Measurements from ENCODE around the gene NHP2. TPM values are rescaled to one million over a fixed set of nuclear protein-coding genes. Genes with fewer than 3 reads are reported as not detected.
A peak's percentile ranks its signal among the peaks of the same experiment; 100 is the strongest.

Gene NHP2
- total RNA-seq, 2 experiments from 2014 or later: 349 to 354 TPM

- H3K4me1 Mint-ChIP-seq: peaks cover 30% of the 10 kb centered on the region
- no peaks in the 10 kb centered on the region for H3K27me3 Mint-ChIP-seq
- no peak for DNase-seq
- peak overlapping the region; percentile 87 for H3K27ac Mint-ChIP-seq
- H3K36me3 Mint-ChIP-seq: peaks cover 13% of the 10 kb centered on the region
- peak overlapping the region; percentile 89 for H3K4me3 Mint-ChIP-seq
- no peaks in the 10 kb centered on the region for H3K9me3 Mint-ChIP-seq
Measured at GRCh38 chr5:178115814-178116142, 37.9 kb downstream of the NHP2 start.

- H3K9me3 Mint-ChIP-seq: no peaks in the 10 kb centered on the region
- peaks cover 27% of the 10 kb centered on the region for H3K4me1 Mint-ChIP-seq
- peak; percentile 24 for DNase-seq
- H3K4me3 Mint-ChIP-seq: peak overlapping the region; percentile 89
- peaks cover 13% of the 10 kb centered on the region for H3K36me3 Mint-ChIP-seq
- no peaks in the 10 kb centered on the region for H3K27me3 Mint-ChIP-seq
- H3K27ac Mint-ChIP-seq: peak overlapping the region; percentile 87
Measured at GRCh38 chr5:178115136-178115813, 38.4 kb downstream of the NHP2 start.

- peak overlapping the region; percentile 89 for H3K4me3 Mint-ChIP-seq
- H3K27me3 Mint-ChIP-seq: no peaks in the 10 kb centered on the region
- peak overlapping the region; percentile 87 for H3K27ac Mint-ChIP-seq
- peak; percentile 50 for DNase-seq
- H3K36me3 Mint-ChIP-seq: peaks cover 13% of the 10 kb centered on the region
- H3K4me1 Mint-ChIP-seq: peaks cover 27% of the 10 kb centered on the region
- no peaks in the 10 kb centered on the region for H3K9me3 Mint-ChIP-seq
Measured at GRCh38 chr5:178114325-178115135, 39.2 kb downstream of the NHP2 start.

GRCh38 chr5:178113841-178114324 lies 39.8 kb downstream of the NHP2 start:
- Mint-ChIP-seq H3K4me3 (peak overlapping the region; percentile 89), H3K27me3 (no peaks in the 10 kb centered on the region), H3K9me3 (no peaks in the 10 kb centered on the region), H3K4me1 (peaks cover 27% of the 10 kb centered on the region), H3K36me3 (peaks cover 13% of the 10 kb centered on the region), H3K27ac (peak overlapping the region; percentile 87)
- DNase-seq: peak; percentile 53

DNA sequence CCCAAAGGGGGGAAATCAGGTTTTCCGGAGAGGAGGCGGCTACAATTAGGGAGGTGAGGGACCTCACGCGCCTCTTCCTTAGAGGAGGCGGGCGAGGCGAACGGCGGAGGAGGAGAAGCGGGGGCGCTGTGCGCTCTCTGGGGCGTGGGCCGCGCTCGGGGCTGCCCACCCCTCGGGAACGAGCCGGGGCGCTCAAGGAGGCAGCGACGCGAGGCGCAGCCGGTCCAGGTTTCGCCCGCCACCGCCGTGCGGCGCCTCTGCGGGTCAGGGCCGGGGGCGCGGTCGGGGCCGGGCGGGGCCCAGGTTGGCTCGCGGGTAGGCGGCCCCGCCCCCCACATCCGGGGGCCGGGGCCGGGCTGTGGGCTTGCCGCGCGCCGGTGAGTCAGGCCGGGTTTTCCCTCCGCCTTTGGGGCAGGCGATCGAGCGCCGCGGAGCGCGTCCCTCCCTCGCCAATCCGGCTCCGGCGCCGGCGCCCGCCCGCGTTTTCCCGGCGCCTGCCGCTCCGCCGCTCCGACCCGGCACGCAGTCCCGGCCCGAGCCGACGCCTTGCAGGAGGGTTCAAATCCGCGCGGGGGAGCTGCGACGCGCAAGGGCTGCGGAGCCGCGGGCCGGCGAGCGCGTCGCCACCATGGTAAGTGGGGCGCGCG lies 40.4 kb downstream of the NHP2 start, which contains the start of gene N4BP3:
TSS of gene N4BP3 (plus strand) at position 392 of the 647 bp plus-strand sequence. CDS start 6,052 bp downstream, outside the sequence.
- peak within 1 kb of the TSS; percentile 89 for H3K4me3 Mint-ChIP-seq
- peaks cover 27% of the 10 kb centered on the region for H3K4me1 Mint-ChIP-seq
- no peaks in the 10 kb centered on the region for H3K9me3 Mint-ChIP-seq
- peak; percentile 92 for DNase-seq
- H3K36me3 Mint-ChIP-seq: peaks cover 13% of the 10 kb centered on the region
- no peaks in the 10 kb centered on the region for H3K27me3 Mint-ChIP-seq
- H3K27ac Mint-ChIP-seq: peak within 1 kb of the TSS; percentile 87

DNA sequence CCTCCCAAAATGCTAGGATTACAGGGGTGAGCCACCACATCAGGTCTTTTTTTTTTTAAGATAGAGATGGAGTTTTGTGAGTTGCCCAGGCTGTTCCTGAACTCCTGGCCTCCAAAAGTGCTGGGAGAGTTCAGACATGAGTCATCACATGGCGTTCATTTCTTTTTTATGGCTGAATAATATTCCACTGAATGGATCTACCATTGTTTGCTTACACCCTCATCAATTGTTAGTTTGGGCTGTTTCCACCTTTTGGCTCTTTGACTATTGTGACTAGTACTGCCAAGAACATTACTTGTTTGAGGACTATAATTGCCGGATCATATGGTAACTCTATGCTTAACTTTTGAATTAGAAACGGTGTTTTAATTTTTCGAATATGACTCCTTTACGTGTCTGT lies 41.1 kb downstream of the NHP2 start:
- Mint-ChIP-seq H3K27ac (peak overlapping the region; percentile 82), H3K27me3 (no peaks in the 10 kb centered on the region), H3K4me3 (peak overlapping the region; percentile 81), H3K36me3 (peaks cover 13% of the 10 kb centered on the region), H3K9me3 (no peaks in the 10 kb centered on the region), H3K4me1 (peaks cover 27% of the 10 kb centered on the region)
- no peak for DNase-seq

- Mint-ChIP-seq H3K27me3 (no peaks in the 10 kb centered on the region), H3K36me3 (peaks cover 13% of the 10 kb centered on the region), H3K4me1 (peaks cover 22% of the 10 kb centered on the region), H3K4me3 (no peak overlapping the region), H3K9me3 (no peaks in the 10 kb centered on the region), H3K27ac (no peak overlapping the region)
- DNase-seq: no peak
Measured at GRCh38 chr5:178111925-178112324, 41.8 kb downstream of the NHP2 start.

DNA sequence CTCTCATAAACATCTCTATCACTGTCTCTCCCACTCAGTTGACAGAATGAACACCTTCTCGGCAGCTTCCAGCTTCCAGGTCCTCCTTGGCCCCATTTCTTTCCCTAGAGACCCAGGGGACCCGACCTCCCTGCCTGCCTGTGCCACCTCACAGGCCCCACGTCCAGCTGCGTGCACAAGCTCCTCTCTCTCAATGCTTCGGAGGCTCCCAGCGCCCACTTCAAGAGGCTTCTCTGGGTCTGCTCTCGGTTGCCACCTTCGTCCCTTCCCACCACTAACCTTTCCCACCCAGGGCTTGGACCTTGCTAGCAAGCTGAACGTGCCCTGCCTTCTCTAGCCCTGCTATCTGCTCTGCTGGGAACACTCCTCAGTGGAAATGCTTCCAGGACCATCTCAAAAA lies 43.2 kb downstream of the NHP2 start:
- H3K9me3 Mint-ChIP-seq: no peaks in the 10 kb centered on the region
- H3K27ac Mint-ChIP-seq: no peak overlapping the region
- H3K36me3 Mint-ChIP-seq: peaks cover 6% of the 10 kb centered on the region
- peaks cover 17% of the 10 kb centered on the region for H3K4me1 Mint-ChIP-seq
- no peaks in the 10 kb centered on the region for H3K27me3 Mint-ChIP-seq
- H3K4me3 Mint-ChIP-seq: no peak overlapping the region
- DNase-seq: no peak

DNA sequence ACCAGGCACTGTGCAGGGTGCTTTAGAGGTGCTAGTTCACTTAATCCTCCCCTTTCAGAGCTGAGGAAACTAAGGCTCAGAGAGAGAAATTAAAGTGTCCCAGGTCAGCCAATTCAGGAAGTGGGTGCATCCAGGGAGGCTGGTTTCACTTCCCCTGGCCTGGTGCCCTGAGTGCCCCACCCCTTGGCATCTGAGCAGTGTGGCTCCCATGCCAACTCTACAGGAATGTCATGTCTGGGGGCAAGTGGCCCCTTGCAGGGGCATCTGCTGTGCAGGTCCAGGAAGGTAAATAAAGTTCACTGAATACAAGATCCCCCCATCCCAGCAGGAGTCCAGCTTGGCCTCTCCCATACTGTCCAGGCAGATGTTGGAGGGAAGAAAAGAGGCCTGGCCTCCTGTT lies 44.7 kb downstream of the NHP2 start:
- Mint-ChIP-seq H3K36me3 (no peaks in the 10 kb centered on the region), H3K27me3 (no peaks in the 10 kb centered on the region), H3K9me3 (no peaks in the 10 kb centered on the region), H3K4me1 (peaks cover 22% of the 10 kb centered on the region), H3K27ac (no peak overlapping the region), H3K4me3 (no peak overlapping the region)
- DNase-seq: no peak

- no peaks in the 10 kb centered on the region for H3K27me3 Mint-ChIP-seq
- no peaks in the 10 kb centered on the region for H3K9me3 Mint-ChIP-seq
- no peak overlapping the region for H3K4me3 Mint-ChIP-seq
- peaks cover 26% of the 10 kb centered on the region for H3K4me1 Mint-ChIP-seq
- no peaks in the 10 kb centered on the region for H3K36me3 Mint-ChIP-seq
- DNase-seq: no peak
- no peak overlapping the region for H3K27ac Mint-ChIP-seq
Measured at GRCh38 chr5:178108446-178108845, 45.2 kb downstream of the NHP2 start.

DNA sequence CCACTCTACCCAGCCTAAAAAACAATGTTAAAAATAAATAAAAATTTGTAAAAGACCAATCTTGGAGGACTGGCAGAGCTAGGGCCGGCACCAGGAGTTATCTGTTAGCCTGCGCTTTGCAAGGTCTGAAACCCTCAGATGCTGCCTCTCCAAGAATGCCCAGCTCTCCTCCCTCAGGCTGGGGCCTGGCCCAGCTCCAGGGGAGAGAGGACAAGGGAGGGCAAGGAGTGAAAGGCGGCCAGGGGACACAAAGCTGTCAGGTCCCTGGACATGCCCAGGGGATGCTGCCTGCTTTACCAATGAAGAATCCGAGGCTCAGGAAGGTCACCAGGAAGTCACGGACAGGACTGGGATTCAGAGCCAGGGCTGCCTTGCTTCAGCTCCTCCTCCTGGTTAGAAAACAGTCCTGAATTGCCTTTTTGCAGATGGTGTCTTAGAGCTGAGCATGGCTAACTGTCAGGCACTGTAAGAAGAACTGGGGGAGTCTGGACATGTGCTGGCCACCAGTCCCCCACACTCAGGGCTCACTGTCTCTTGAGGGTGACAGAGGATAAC lies 45.9 kb downstream of the NHP2 start:
- no peaks in the 10 kb centered on the region for H3K27me3 Mint-ChIP-seq
- no peaks in the 10 kb centered on the region for H3K9me3 Mint-ChIP-seq
- no peak overlapping the region for H3K27ac Mint-ChIP-seq
- H3K36me3 Mint-ChIP-seq: no peaks in the 10 kb centered on the region
- DNase-seq: no peak
- H3K4me3 Mint-ChIP-seq: no peak overlapping the region
- H3K4me1 Mint-ChIP-seq: peaks cover 25% of the 10 kb centered on the region

DNA sequence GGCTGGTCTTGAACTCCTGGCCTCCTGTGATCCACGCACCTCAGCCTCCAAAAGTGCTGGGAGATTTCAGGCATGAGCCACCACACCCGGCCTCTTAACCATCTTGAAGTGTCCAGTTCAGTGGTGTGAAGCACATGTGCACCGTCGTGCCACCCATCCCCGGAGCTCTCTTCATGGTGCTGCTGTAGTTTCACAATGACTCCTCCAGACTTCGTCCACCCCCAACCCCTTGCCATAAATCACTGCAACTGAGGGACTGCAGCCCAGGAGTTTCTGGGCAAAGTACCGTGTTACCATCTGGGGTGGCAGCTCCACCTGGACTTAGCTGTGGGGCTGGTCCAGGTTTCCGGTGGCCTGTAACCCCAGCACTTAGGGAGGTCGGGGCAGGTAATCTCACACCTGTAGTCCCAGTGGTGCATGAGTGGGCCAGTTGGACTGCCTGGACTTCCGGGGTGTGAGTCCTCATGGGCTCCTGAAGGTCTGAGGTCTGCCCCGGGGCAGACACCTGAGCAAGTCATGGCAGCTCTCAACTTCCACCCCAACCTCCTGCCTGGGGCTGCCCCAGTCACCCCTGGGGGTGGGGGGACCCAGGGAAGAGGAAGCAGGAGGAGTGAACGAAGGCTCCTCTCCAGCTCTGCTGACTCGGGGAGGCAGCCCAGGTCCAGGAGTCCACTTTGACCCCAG lies 47.0 kb downstream of the NHP2 start:
- Mint-ChIP-seq H3K4me1 (peaks cover 24% of the 10 kb centered on the region), H3K36me3 (no peaks in the 10 kb centered on the region), H3K27ac (no peak overlapping the region), H3K4me3 (no peak overlapping the region), H3K9me3 (no peaks in the 10 kb centered on the region), H3K27me3 (no peaks in the 10 kb centered on the region)
- no peak for DNase-seq

GRCh38 chr5:178106086-178106485 lies 47.6 kb downstream of the NHP2 start:
- H3K4me3 Mint-ChIP-seq: no peak overlapping the region
- no peaks in the 10 kb centered on the region for H3K9me3 Mint-ChIP-seq
- no peaks in the 10 kb centered on the region for H3K36me3 Mint-ChIP-seq
- H3K27me3 Mint-ChIP-seq: no peaks in the 10 kb centered on the region
- peaks cover 24% of the 10 kb centered on the region for H3K4me1 Mint-ChIP-seq
- DNase-seq: no peak
- H3K27ac Mint-ChIP-seq: no peak overlapping the region

DNA sequence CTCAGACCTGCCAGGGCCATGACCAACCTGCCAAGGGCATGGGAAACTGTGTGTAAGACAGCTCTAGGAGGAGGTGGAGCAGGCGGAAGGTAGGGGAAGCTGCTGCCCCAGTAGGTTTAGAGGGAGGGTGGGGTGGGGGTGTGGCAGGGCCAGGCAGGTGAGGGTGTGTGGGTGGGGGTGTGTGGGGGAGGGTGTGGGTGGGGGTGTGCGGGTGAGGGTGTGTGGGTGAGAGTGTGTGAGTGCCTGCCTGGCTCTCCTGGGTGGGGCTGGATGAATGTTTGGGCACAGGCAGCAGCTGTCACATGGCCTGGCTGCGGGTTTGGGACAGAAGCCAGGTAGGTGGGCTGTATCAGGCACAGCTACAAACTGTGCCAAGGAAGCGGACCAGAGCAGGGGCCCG lies 49.2 kb downstream of the NHP2 start:
- Mint-ChIP-seq H3K9me3 (no peaks in the 10 kb centered on the region), H3K27ac (no peak overlapping the region), H3K4me3 (no peak overlapping the region), H3K4me1 (peaks cover 24% of the 10 kb centered on the region), H3K27me3 (no peaks in the 10 kb centered on the region), H3K36me3 (no peaks in the 10 kb centered on the region)
- no peak for DNase-seq
